ENCODE measurements around the gene RPTOR. TPM values are rescaled to one million over a fixed set of nuclear protein-coding genes. Genes with fewer than 3 reads are reported as not detected.

Gene RPTOR
- total RNA-seq, 4 donors from 2014 or later, result 47.6 to 56.9 (median 55.4) TPM

DNA sequence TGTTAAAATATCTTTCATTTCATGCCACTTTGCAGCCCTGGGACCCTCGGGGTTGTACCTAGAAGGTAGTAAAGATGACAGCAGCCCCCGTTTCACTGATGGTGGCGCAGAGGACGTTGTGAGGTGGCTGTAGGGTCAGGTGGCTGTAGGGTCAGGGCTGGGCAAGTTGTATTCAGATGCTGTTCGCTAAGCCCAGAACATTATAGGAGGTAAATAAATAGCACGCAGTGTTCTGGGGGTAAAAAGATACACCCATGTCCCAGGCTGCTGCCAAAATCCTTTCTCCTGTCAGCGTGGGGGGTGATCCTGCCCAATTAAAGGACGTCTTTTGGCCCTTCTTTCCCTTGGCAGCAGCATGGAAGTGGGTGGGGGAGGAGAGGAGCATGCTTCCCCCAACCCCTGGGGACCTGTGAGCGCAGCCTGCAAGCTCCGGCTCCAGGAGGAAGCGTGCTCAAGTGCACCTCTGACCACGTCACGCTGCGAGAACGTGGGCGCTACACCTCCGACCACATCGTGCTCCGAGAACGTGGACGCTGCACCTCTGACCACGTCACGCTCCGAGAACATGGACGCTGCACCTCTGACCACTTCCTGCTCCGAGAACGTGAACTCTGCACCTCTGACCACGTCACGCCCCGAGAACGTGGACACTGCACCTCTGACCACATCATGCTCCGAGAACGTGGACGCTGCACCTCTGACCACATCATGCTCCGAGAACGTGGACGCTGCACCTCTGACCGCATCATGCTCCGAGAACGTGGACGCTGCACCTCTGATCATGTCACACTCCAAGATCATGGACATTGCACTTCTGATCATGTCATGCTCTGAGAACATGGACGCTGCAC is 182.1 kb downstream of the RPTOR start:
- intact Hi-C loops (cut with DNase I; ENCODE audit: low total_unique reads) (no loop called here), in situ Hi-C loops (cut with MboI; ENCODE audit: low sequenced_read_pairs in 4 of 4) (no loop called here)
- peak overlapping the region in 3 of 4 donors; percentile 25 to 70 (median 38) for H3K27ac ChIP-seq
- H3K36me3 ChIP-seq, result no peaks in the 10 kb centered on the region
- no peaks in the 10 kb centered on the region for H3K27me3 ChIP-seq
- DNase-seq (no peak), ATAC-seq (peak in 1 of 2 donors; percentile 53)
- H3K9me3 ChIP-seq, result no peaks in the 10 kb centered on the region
- no peak overlapping the region for H3K4me3 ChIP-seq
- peaks cover 43 to 65% of the 10 kb centered on the region in 2 donors for H3K4me1 ChIP-seq
- TF ChIP-seq, protein P1, sequence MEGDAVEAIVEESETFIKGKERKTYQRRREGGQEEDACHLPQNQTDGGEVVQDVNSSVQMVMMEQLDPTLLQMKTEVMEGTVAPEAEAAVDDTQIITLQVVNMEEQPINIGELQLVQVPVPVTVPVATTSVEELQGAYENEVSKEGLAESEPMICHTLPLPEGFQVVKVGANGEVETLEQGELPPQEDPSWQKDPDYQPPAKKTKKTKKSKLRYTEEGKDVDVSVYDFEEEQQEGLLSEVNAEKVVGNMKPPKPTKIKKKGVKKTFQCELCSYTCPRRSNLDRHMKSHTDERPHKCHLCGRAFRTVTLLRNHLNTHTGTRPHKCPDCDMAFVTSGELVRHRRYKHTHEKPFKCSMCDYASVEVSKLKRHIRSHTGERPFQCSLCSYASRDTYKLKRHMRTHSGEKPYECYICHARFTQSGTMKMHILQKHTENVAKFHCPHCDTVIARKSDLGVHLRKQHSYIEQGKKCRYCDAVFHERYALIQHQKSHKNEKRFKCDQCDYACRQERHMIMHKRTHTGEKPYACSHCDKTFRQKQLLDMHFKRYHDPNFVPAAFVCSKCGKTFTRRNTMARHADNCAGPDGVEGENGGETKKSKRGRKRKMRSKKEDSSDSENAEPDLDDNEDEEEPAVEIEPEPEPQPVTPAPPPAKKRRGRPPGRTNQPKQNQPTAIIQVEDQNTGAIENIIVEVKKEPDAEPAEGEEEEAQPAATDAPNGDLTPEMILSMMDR (IDR thresholded peaks at IDR 0.05 in 4 of 5, conservative IDR thresholded peaks at IDR 0.05 in 1 of 5), result no peak
- TF ChIP-seq POLR2A (IDR thresholded peaks at IDR 0.05), result no peak

DNA sequence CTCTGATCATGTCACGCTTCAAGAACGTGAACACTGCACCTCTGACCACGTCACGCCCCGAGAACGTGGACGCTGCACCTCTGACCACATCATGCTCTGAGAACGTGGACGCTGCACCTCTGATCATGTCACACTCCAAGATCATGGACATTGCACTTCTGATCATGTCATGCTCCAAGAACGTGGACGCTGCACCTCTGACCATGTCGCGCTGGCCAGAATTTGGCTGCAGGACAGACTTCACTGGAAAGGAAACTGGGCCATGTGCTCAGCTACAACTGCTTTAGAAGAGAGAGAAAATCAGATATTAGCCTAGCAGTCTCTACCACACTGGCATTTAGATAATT is 182.7 kb downstream of the RPTOR start:
- TF ChIP-seq, protein P1 (IDR thresholded peaks at IDR 0.05 in 4 of 5, conservative IDR thresholded peaks at IDR 0.05 in 1 of 5), result no peak
- no peak for TF ChIP-seq POLR2A (IDR thresholded peaks at IDR 0.05)
- Histone ChIP-seq H3K4me1 (peaks cover 43 to 70% of the 10 kb centered on the region in 2 donors), H3K9me3 (no peaks in the 10 kb centered on the region), H3K27me3 (no peaks in the 10 kb centered on the region), H3K4me3 (no peak overlapping the region), H3K27ac (peak overlapping the region in 2 of 4 donors; percentile 24 to 70), H3K36me3 (no peaks in the 10 kb centered on the region)
- peak in 1 of 2 donors; percentile 57 for ATAC-seq
- intact Hi-C loops (cut with DNase I; ENCODE audit: low total_unique reads) (no loop called here), in situ Hi-C loops (cut with MboI; ENCODE audit: low sequenced_read_pairs in 4 of 4) (no loop called here)
- DNase-seq, result peak in 1 of 2 donors; percentile 55

DNA sequence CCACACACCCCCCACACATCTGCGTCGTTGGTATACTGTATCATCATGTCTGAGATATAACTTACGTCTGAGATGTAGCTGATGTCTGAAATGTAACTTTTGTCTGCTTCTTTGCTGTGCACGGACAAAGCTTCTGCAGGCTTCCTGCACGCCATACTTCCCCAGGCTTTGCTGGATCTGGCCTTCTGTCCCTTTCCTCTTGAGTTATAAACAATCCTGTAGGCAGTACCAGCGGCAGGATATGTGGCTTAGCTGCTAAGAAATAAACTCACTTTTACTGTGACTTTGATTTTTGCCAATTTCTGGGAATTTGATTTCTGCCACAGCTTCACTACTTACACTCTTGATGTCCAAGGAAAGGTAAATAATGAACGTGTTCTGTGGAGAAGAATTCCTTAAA is 184.4 kb downstream of the RPTOR start:
- Histone ChIP-seq H3K4me1 (peaks cover 40 to 73% of the 10 kb centered on the region in 2 donors), H3K4me3 (no peak overlapping the region), H3K27ac (peak overlapping the region in 1 of 4 donors; percentile 70), H3K36me3 (no peaks in the 10 kb centered on the region), H3K9me3 (no peaks in the 10 kb centered on the region), H3K27me3 (no peaks in the 10 kb centered on the region)
- no peak for TF ChIP-seq POLR2A (IDR thresholded peaks at IDR 0.05)
- TF ChIP-seq, protein P1 (IDR thresholded peaks at IDR 0.05 in 4 of 5, conservative IDR thresholded peaks at IDR 0.05 in 1 of 5), result no peak
- in situ Hi-C loops (cut with MboI; ENCODE audit: low sequenced_read_pairs in 4 of 4) (no loop called here), intact Hi-C loops (cut with DNase I; ENCODE audit: low total_unique reads) (no loop called here)
- DNase-seq, result no peak
- ATAC-seq, result no peak

DNA sequence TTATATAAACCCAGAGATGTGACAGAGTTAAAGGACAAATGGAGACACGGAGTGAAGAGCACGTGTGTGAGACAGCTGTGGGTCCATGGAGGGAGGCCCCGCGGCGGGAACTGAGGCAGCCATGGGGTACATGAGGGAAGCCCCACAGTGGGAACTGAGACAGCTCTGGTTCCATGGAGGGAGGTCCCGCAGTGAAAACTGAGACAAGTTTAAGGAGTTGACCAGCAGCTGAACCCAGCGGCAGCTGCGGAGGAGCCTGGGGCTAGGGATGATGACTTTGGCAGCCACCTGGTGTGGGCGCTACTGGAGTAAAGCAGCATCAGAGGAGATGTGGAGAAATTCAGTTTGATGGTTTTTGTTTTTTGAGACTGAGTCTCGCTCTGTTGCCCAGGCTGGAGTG is 185.1 kb downstream of the RPTOR start:
- in situ Hi-C loops (cut with MboI; ENCODE audit: low sequenced_read_pairs in 4 of 4), result no loop called here
- ATAC-seq (peak in 1 of 2 donors; percentile 14), DNase-seq (no peak)
- H3K27ac ChIP-seq, result peak overlapping the region in 1 of 4 donors; percentile 74
- H3K4me3 ChIP-seq, result no peak overlapping the region
- peaks cover 37 to 65% of the 10 kb centered on the region in 2 donors for H3K4me1 ChIP-seq
- H3K9me3 ChIP-seq, result no peaks in the 10 kb centered on the region
- H3K27me3 ChIP-seq, result no peaks in the 10 kb centered on the region
- TF ChIP-seq, protein P1 (IDR thresholded peaks at IDR 0.05 in 4 of 5, conservative IDR thresholded peaks at IDR 0.05 in 1 of 5), result no peak
- TF ChIP-seq POLR2A (IDR thresholded peaks at IDR 0.05), result no peak
- intact Hi-C loops (cut with DNase I; ENCODE audit: low total_unique reads), result no loop called here
- H3K36me3 ChIP-seq, result no peaks in the 10 kb centered on the region

Data from gastrocnemius medialis (tissue), 4 donors.